ENCODE data around the gene DPYSL5. TPM values are rescaled to one million over a fixed set of nuclear protein-coding genes. Genes with fewer than 3 reads are reported as not detected.

Gene DPYSL5
- polyA plus RNA-seq, 2 donors, result not detected

- H3K36me3 ChIP-seq (ENCODE audit: control insufficient read depth in 2 of 2, insufficient read depth in 2 of 2, low read length in 1 of 2), result no peaks in the 10 kb centered on the region
- H3K27ac ChIP-seq (ENCODE audit: low read depth in 2 of 2, low read length in 1 of 2), result no peak overlapping the region
- H3K9me3 ChIP-seq (ENCODE audit: control insufficient read depth in 2 of 2, insufficient read depth in 1 of 2, low read depth in 1 of 2, low read length in 1 of 2), result no peaks in the 10 kb centered on the region
- H3K4me1 ChIP-seq (ENCODE audit: control insufficient read depth in 2 of 2, insufficient read depth in 2 of 2, low read length in 1 of 2), result peaks cover 0 to 4% of the 10 kb centered on the region in 2 donors
- H3K27me3 ChIP-seq (ENCODE audit: control insufficient read depth in 1 of 2, insufficient read depth in 2 of 2, low read length in 2 of 2), result peaks cover 0 to 2% of the 10 kb centered on the region in 2 donors
- no peak overlapping the region for H3K4me3 ChIP-seq (ENCODE audit: low read depth in 1 of 2, low read length in 2 of 2)
- WGBS, 2 donors, result 64 to 68% methylated on average over 12 of the region's 12 CpGs
Measured at GRCh38 chr2:26905341-26906198, 57.6 kb downstream of the DPYSL5 start.

- H3K4me1 ChIP-seq (ENCODE audit: control insufficient read depth in 2 of 2, insufficient read depth in 2 of 2, low read length in 1 of 2), result no peaks in the 10 kb centered on the region
- peaks cover 0 to 2% of the 10 kb centered on the region in 2 donors for H3K27me3 ChIP-seq (ENCODE audit: control insufficient read depth in 1 of 2, insufficient read depth in 2 of 2, low read length in 2 of 2)
- H3K9me3 ChIP-seq (ENCODE audit: control insufficient read depth in 2 of 2, insufficient read depth in 1 of 2, low read depth in 1 of 2, low read length in 1 of 2), result no peaks in the 10 kb centered on the region
- no peak overlapping the region for H3K4me3 ChIP-seq (ENCODE audit: low read depth in 1 of 2, low read length in 2 of 2)
- no peaks in the 10 kb centered on the region for H3K36me3 ChIP-seq (ENCODE audit: control insufficient read depth in 2 of 2, insufficient read depth in 2 of 2, low read length in 1 of 2)
- H3K27ac ChIP-seq (ENCODE audit: low read depth in 2 of 2, low read length in 1 of 2), result no peak overlapping the region
- WGBS, 2 donors, result 68 to 71% methylated on average over 7 of the region's 7 CpGs
Measured at GRCh38 chr2:26907416-26907815, 59.5 kb downstream of the DPYSL5 start.

GRCh38 chr2:26910176-26910575 is 62.2 kb downstream of the DPYSL5 start:
- Histone ChIP-seq H3K9me3 (ENCODE audit: control insufficient read depth in 2 of 2, insufficient read depth in 1 of 2, low read depth in 1 of 2, low read length in 1 of 2) (no peaks in the 10 kb centered on the region), H3K36me3 (ENCODE audit: control insufficient read depth in 2 of 2, insufficient read depth in 2 of 2, low read length in 1 of 2) (no peaks in the 10 kb centered on the region), H3K4me3 (ENCODE audit: low read depth in 1 of 2, low read length in 2 of 2) (no peak overlapping the region), H3K27me3 (ENCODE audit: control insufficient read depth in 1 of 2, insufficient read depth in 2 of 2, low read length in 2 of 2) (peaks cover 0 to 5% of the 10 kb centered on the region in 2 donors), H3K27ac (ENCODE audit: low read depth in 2 of 2, low read length in 1 of 2) (no peak overlapping the region), H3K4me1 (ENCODE audit: control insufficient read depth in 2 of 2, insufficient read depth in 2 of 2, low read length in 1 of 2) (no peaks in the 10 kb centered on the region)
- 79 to 93% methylated on average over 2 of the region's 2 CpGs for WGBS, 2 donors

- H3K4me3 ChIP-seq (ENCODE audit: low read depth in 1 of 2, low read length in 2 of 2), result no peak overlapping the region
- 38 to 43% methylated on average over 23 of the region's 23 CpGs for WGBS, 2 donors
- H3K27ac ChIP-seq (ENCODE audit: low read depth in 2 of 2, low read length in 1 of 2), result no peak overlapping the region
- peaks cover 0 to 6% of the 10 kb centered on the region in 2 donors for H3K27me3 ChIP-seq (ENCODE audit: control insufficient read depth in 1 of 2, insufficient read depth in 2 of 2, low read length in 2 of 2)
- no peaks in the 10 kb centered on the region for H3K9me3 ChIP-seq (ENCODE audit: control insufficient read depth in 2 of 2, insufficient read depth in 1 of 2, low read depth in 1 of 2, low read length in 1 of 2)
- H3K36me3 ChIP-seq (ENCODE audit: control insufficient read depth in 2 of 2, insufficient read depth in 2 of 2, low read length in 1 of 2), result no peaks in the 10 kb centered on the region
- no peaks in the 10 kb centered on the region for H3K4me1 ChIP-seq (ENCODE audit: control insufficient read depth in 2 of 2, insufficient read depth in 2 of 2, low read length in 1 of 2)
Measured at GRCh38 chr2:26911911-26912861, 64.3 kb downstream of the DPYSL5 start.

- Histone ChIP-seq H3K9me3 (ENCODE audit: control insufficient read depth in 2 of 2, insufficient read depth in 1 of 2, low read depth in 1 of 2, low read length in 1 of 2) (no peaks in the 10 kb centered on the region), H3K27ac (ENCODE audit: low read depth in 2 of 2, low read length in 1 of 2) (no peak overlapping the region), H3K27me3 (ENCODE audit: control insufficient read depth in 1 of 2, insufficient read depth in 2 of 2, low read length in 2 of 2) (peaks cover 0 to 6% of the 10 kb centered on the region in 2 donors), H3K4me3 (ENCODE audit: low read depth in 1 of 2, low read length in 2 of 2) (no peak overlapping the region), H3K4me1 (ENCODE audit: control insufficient read depth in 2 of 2, insufficient read depth in 2 of 2, low read length in 1 of 2) (no peaks in the 10 kb centered on the region), H3K36me3 (ENCODE audit: control insufficient read depth in 2 of 2, insufficient read depth in 2 of 2, low read length in 1 of 2) (no peaks in the 10 kb centered on the region)
- 47 to 63% methylated on average over 2 of the region's 2 CpGs for WGBS, 2 donors
Measured at GRCh38 chr2:26913606-26913998, 65.7 kb downstream of the DPYSL5 start.

GRCh38 chr2:26913999-26914658 is 66.2 kb downstream of the DPYSL5 start:
- Histone ChIP-seq H3K36me3 (ENCODE audit: control insufficient read depth in 2 of 2, insufficient read depth in 2 of 2, low read length in 1 of 2) (no peaks in the 10 kb centered on the region), H3K27ac (ENCODE audit: low read depth in 2 of 2, low read length in 1 of 2) (no peak overlapping the region), H3K27me3 (ENCODE audit: control insufficient read depth in 1 of 2, insufficient read depth in 2 of 2, low read length in 2 of 2) (peaks cover 0 to 5% of the 10 kb centered on the region in 2 donors), H3K4me3 (ENCODE audit: low read depth in 1 of 2, low read length in 2 of 2) (no peak overlapping the region), H3K9me3 (ENCODE audit: control insufficient read depth in 2 of 2, insufficient read depth in 1 of 2, low read depth in 1 of 2, low read length in 1 of 2) (no peaks in the 10 kb centered on the region), H3K4me1 (ENCODE audit: control insufficient read depth in 2 of 2, insufficient read depth in 2 of 2, low read length in 1 of 2) (no peaks in the 10 kb centered on the region)
- 65 to 68% methylated on average over 10 of the region's 10 CpGs for WGBS, 2 donors

GRCh38 chr2:26914659-26915310 is 66.9 kb downstream of the DPYSL5 start:
- H3K27ac ChIP-seq (ENCODE audit: low read depth in 2 of 2, low read length in 1 of 2), result no peak overlapping the region
- WGBS, 2 donors, result 57 to 68% methylated on average over 4 of the region's 4 CpGs
- H3K4me1 ChIP-seq (ENCODE audit: control insufficient read depth in 2 of 2, insufficient read depth in 2 of 2, low read length in 1 of 2), result no peaks in the 10 kb centered on the region
- H3K9me3 ChIP-seq (ENCODE audit: control insufficient read depth in 2 of 2, insufficient read depth in 1 of 2, low read depth in 1 of 2, low read length in 1 of 2), result no peaks in the 10 kb centered on the region
- H3K4me3 ChIP-seq (ENCODE audit: low read depth in 1 of 2, low read length in 2 of 2), result no peak overlapping the region
- no peaks in the 10 kb centered on the region for H3K36me3 ChIP-seq (ENCODE audit: control insufficient read depth in 2 of 2, insufficient read depth in 2 of 2, low read length in 1 of 2)
- peaks cover 0 to 5% of the 10 kb centered on the region in 2 donors for H3K27me3 ChIP-seq (ENCODE audit: control insufficient read depth in 1 of 2, insufficient read depth in 2 of 2, low read length in 2 of 2)

- 92 to 93% methylated on average over 5 of the region's 5 CpGs for WGBS, 2 donors
- H3K27me3 ChIP-seq (ENCODE audit: control insufficient read depth in 1 of 2, insufficient read depth in 2 of 2, low read length in 2 of 2), result peaks cover 0 to 5% of the 10 kb centered on the region in 2 donors
Measured at GRCh38 chr2:26915316-26915715, 67.4 kb downstream of the DPYSL5 start.

More at GRCh38 chr2:26915316-26915715, 67.4 kb downstream of the DPYSL5 start:
- H3K36me3 ChIP-seq (ENCODE audit: control insufficient read depth in 2 of 2, insufficient read depth in 2 of 2, low read length in 1 of 2), result no peaks in the 10 kb centered on the region
- H3K9me3 ChIP-seq (ENCODE audit: control insufficient read depth in 2 of 2, insufficient read depth in 1 of 2, low read depth in 1 of 2, low read length in 1 of 2), result no peaks in the 10 kb centered on the region
- H3K4me1 ChIP-seq (ENCODE audit: control insufficient read depth in 2 of 2, insufficient read depth in 2 of 2, low read length in 1 of 2), result no peaks in the 10 kb centered on the region
- no peak overlapping the region for H3K4me3 ChIP-seq (ENCODE audit: low read depth in 1 of 2, low read length in 2 of 2)
- no peak overlapping the region for H3K27ac ChIP-seq (ENCODE audit: low read depth in 2 of 2, low read length in 1 of 2)

Measured in esophagus (tissue), 2 donors.